ENCODE measurements around the gene PKD2.

PKD2 gene

DNA sequence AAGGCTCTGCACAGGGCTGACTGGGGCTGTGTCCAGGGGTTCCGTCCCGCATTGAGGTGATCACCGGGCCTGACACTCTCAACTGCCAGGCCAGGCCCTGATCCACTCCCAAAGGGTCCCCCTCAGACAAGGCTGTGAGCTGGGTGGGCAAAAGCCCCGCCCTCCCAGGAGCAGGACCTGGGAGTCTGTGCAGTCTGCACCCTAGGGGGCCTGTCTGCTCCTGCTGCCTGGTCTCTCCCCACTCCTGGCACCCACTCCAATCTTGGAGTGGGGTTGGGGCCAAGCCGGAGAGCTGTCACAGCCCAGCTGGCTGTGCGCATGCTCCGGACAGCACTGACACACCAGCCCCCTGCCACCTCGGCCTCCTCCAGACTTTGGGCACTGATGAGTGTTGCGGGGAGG is 41.3 kb upstream of the PKD2 start:
- H2BK15ac ChIP-seq (ENCODE audit: low read depth, poor library complexity, severe bottlenecking) = no peak overlapping the region
- peak overlapping the region in 1 of 2 experiments; percentile 70 for H2BK12ac ChIP-seq (ENCODE audit: low read length in 2 of 2)
- no peak overlapping the region for H3K4me2 ChIP-seq (ENCODE audit: low read length, poor library complexity, severe bottlenecking)
- no peak for DNase-seq
- H2BK5ac ChIP-seq (ENCODE audit: low read depth, low read length, poor library complexity, severe bottlenecking) = no peak overlapping the region
- no peak overlapping the region for H2AFZ ChIP-seq (ENCODE audit: low read depth, low read length)
- 96% methylated on average over 9 of the region's 9 CpGs for WGBS
- H3K27ac ChIP-seq (ENCODE audit: low read length, poor library complexity, severe bottlenecking) = no peak overlapping the region
- no peaks in the 10 kb centered on the region for H3K9me3 ChIP-seq (ENCODE audit: control insufficient read depth, low read length)
- H4K8ac ChIP-seq (ENCODE audit: low read length) = no peak overlapping the region
- no peak overlapping the region for H3K4ac ChIP-seq (ENCODE audit: low read depth in 1 of 2, low read length in 2 of 2)
- H2AK5ac ChIP-seq (ENCODE audit: low read length, severe bottlenecking) = no peak overlapping the region
- no peak overlapping the region for H2BK120ac ChIP-seq (ENCODE audit: low read depth, low read length)
- peak overlapping the region; percentile 19 for H4K91ac ChIP-seq (ENCODE audit: low read length)
- no peak overlapping the region for H3K23ac ChIP-seq (ENCODE audit: low read length in 2 of 2)
- H3K4me3 ChIP-seq (ENCODE audit: insufficient read depth in 1 of 2, low read depth in 1 of 2, low read length in 2 of 2) = no peak overlapping the region
- peaks cover 5% of the 10 kb centered on the region for H3K4me1 ChIP-seq (ENCODE audit: control insufficient read depth, insufficient read depth, low read depth, low read length)
- no peak overlapping the region for H3K9ac ChIP-seq (ENCODE audit: low read length)
- H3K79me1 ChIP-seq (replicated peaks; ENCODE audit: low read length, poor library complexity, severe bottlenecking) = no peaks in the 10 kb centered on the region
- no peak overlapping the region for H3K18ac ChIP-seq (ENCODE audit: low read depth in 1 of 2, low read length in 2 of 2)
- H3K27me3 ChIP-seq (ENCODE audit: control insufficient read depth in 1 of 2, insufficient read depth in 1 of 2, low read length in 2 of 2) = no peaks in the 10 kb centered on the region
- H3K14ac ChIP-seq (ENCODE audit: low read length in 2 of 2) = no peak overlapping the region
- H3K36me3 ChIP-seq (ENCODE audit: control insufficient read depth in 1 of 2, insufficient read depth in 2 of 2, low read depth in 1 of 2, low read length in 2 of 2) = no peaks in the 10 kb centered on the region

DNA sequence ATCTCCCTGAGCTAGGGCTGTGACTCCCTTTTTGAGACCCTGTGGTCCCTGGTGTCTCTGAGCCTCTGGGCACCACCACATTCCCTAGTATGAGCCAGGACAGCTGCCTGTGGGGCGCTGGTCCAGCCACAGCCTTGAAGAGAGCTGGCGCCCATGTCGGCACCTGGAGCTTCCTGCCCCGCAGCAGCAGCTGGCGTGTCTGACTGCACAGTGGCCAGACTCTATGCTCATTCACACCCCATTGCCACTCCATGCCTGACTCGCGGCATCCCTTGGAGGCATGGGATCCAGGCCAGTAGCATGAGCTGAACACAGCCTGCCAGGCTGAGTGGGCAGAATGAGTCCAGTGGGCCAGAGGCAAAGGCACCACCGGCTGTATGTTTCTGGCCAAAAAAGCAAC is 40.2 kb upstream of the PKD2 start:
- 95% methylated on average over 7 of the region's 8 CpGs for WGBS
- no peaks in the 10 kb centered on the region for H3K9me3 ChIP-seq (ENCODE audit: control insufficient read depth, low read length)
- H3K4me1 ChIP-seq (ENCODE audit: control insufficient read depth, insufficient read depth, low read depth, low read length) = peaks cover 5% of the 10 kb centered on the region
- no peak overlapping the region for H3K4me3 ChIP-seq (ENCODE audit: insufficient read depth in 1 of 2, low read depth in 1 of 2, low read length in 2 of 2)
- no peak overlapping the region for H4K91ac ChIP-seq (ENCODE audit: low read length)
- no peak overlapping the region for H2BK15ac ChIP-seq (ENCODE audit: low read depth, poor library complexity, severe bottlenecking)
- H2AK5ac ChIP-seq (ENCODE audit: low read length, severe bottlenecking) = no peak overlapping the region
- H3K9ac ChIP-seq (ENCODE audit: low read length) = no peak overlapping the region
- H3K36me3 ChIP-seq (ENCODE audit: control insufficient read depth in 1 of 2, insufficient read depth in 2 of 2, low read depth in 1 of 2, low read length in 2 of 2) = no peaks in the 10 kb centered on the region
- no peak overlapping the region for H3K18ac ChIP-seq (ENCODE audit: low read depth in 1 of 2, low read length in 2 of 2)
- H2BK12ac ChIP-seq (ENCODE audit: low read length in 2 of 2) = peak overlapping the region in 1 of 2 experiments; percentile 68
- H2BK5ac ChIP-seq (ENCODE audit: low read depth, low read length, poor library complexity, severe bottlenecking) = no peak overlapping the region
- H3K79me1 ChIP-seq (replicated peaks; ENCODE audit: low read length, poor library complexity, severe bottlenecking) = no peaks in the 10 kb centered on the region
- H3K23ac ChIP-seq (ENCODE audit: low read length in 2 of 2) = no peak overlapping the region
- no peak overlapping the region for H2AFZ ChIP-seq (ENCODE audit: low read depth, low read length)
- H4K8ac ChIP-seq (ENCODE audit: low read length) = peak overlapping the region; percentile 42
- DNase-seq = no peak
- no peak overlapping the region for H2BK120ac ChIP-seq (ENCODE audit: low read depth, low read length)
- peak overlapping the region in 1 of 2 experiments; percentile 61 for H3K14ac ChIP-seq (ENCODE audit: low read length in 2 of 2)
- no peak overlapping the region for H3K27ac ChIP-seq (ENCODE audit: low read length, poor library complexity, severe bottlenecking)
- no peaks in the 10 kb centered on the region for H3K27me3 ChIP-seq (ENCODE audit: control insufficient read depth in 1 of 2, insufficient read depth in 1 of 2, low read length in 2 of 2)
- H3K4ac ChIP-seq (ENCODE audit: low read depth in 1 of 2, low read length in 2 of 2) = no peak overlapping the region
- H3K4me2 ChIP-seq (ENCODE audit: low read length, poor library complexity, severe bottlenecking) = no peak overlapping the region

DNA sequence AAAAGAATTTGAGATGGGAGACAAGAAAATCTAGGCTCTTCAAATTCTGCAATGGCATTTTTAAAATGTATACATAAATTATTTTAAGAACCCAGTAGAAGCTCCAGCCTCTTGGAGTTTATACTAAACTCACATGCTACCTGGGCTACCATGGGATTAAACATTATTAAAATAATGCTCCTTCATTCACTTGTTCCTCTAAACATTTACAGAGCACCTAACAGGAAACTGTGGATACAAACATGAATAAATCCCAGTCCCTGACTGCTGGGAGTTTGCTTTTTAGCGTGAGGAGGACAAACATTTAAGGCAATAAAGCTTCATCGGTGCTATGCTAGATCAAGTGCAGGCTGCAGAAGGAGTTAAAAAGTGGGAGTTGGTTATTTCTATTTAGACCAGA is 37.3 kb upstream of the PKD2 start:
- Histone ChIP-seq H3K27ac (ENCODE audit: low read length, poor library complexity, severe bottlenecking) (no peak overlapping the region), H2BK12ac (ENCODE audit: low read length in 2 of 2) (no peak overlapping the region), H3K18ac (ENCODE audit: low read depth in 1 of 2, low read length in 2 of 2) (no peak overlapping the region), H3K79me1 (replicated peaks; ENCODE audit: low read length, poor library complexity, severe bottlenecking) (no peaks in the 10 kb centered on the region), H2BK5ac (ENCODE audit: low read depth, low read length, poor library complexity, severe bottlenecking) (no peak overlapping the region), H3K4me1 (ENCODE audit: control insufficient read depth, insufficient read depth, low read depth, low read length) (peaks cover 5% of the 10 kb centered on the region), H2BK120ac (ENCODE audit: low read depth, low read length) (no peak overlapping the region), H3K9ac (ENCODE audit: low read length) (no peak overlapping the region), H4K8ac (ENCODE audit: low read length) (no peak overlapping the region), H2AFZ (ENCODE audit: low read depth, low read length) (no peak overlapping the region), H3K14ac (ENCODE audit: low read length in 2 of 2) (no peak overlapping the region), H3K9me3 (ENCODE audit: control insufficient read depth, low read length) (no peaks in the 10 kb centered on the region), H3K4me2 (ENCODE audit: low read length, poor library complexity, severe bottlenecking) (no peak overlapping the region), H4K91ac (ENCODE audit: low read length) (no peak overlapping the region), H3K27me3 (ENCODE audit: control insufficient read depth in 1 of 2, insufficient read depth in 1 of 2, low read length in 2 of 2) (no peaks in the 10 kb centered on the region), H3K36me3 (ENCODE audit: control insufficient read depth in 1 of 2, insufficient read depth in 2 of 2, low read depth in 1 of 2, low read length in 2 of 2) (no peaks in the 10 kb centered on the region), H3K4me3 (ENCODE audit: insufficient read depth in 1 of 2, low read depth in 1 of 2, low read length in 2 of 2) (no peak overlapping the region), H3K4ac (ENCODE audit: low read depth in 1 of 2, low read length in 2 of 2) (no peak overlapping the region), H2AK5ac (ENCODE audit: low read length, severe bottlenecking) (no peak overlapping the region), H3K23ac (ENCODE audit: low read length in 2 of 2) (no peak overlapping the region), H2BK15ac (ENCODE audit: low read depth, poor library complexity, severe bottlenecking) (no peak overlapping the region)
- no peak for DNase-seq
- WGBS = 78% methylated on average over 2 of the region's 2 CpGs

DNA sequence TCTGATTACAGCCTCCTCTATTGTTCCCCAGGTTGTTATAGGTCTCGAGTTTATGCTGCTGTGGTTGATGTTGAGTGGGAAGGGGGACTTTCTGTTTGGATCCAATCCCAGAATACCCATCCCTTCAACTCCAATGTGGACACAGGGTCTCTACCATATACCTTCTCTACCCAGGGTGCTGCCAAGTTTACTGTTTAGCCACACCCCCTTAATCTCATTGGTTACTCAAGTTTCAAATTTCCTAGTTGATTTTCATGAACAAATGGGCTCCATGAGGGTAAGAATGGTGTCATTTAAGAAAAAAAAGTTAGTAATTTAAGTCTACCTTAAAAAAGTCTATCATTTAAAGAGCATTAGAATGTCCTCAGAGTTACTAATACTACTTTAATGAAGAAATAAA is 35.6 kb upstream of the PKD2 start:
- Histone ChIP-seq H3K18ac (ENCODE audit: low read depth in 1 of 2, low read length in 2 of 2) (peak overlapping the region in 1 of 2 experiments; percentile 5), H3K4me2 (ENCODE audit: low read length, poor library complexity, severe bottlenecking) (no peak overlapping the region), H3K27ac (ENCODE audit: low read length, poor library complexity, severe bottlenecking) (no peak overlapping the region), H3K4ac (ENCODE audit: low read depth in 1 of 2, low read length in 2 of 2) (no peak overlapping the region), H4K8ac (ENCODE audit: low read length) (no peak overlapping the region), H3K27me3 (ENCODE audit: control insufficient read depth in 1 of 2, insufficient read depth in 1 of 2, low read length in 2 of 2) (no peaks in the 10 kb centered on the region), H3K9ac (ENCODE audit: low read length) (no peak overlapping the region), H3K79me1 (replicated peaks; ENCODE audit: low read length, poor library complexity, severe bottlenecking) (no peaks in the 10 kb centered on the region), H3K14ac (ENCODE audit: low read length in 2 of 2) (no peak overlapping the region), H2BK15ac (ENCODE audit: low read depth, poor library complexity, severe bottlenecking) (no peak overlapping the region), H4K91ac (ENCODE audit: low read length) (no peak overlapping the region), H3K9me3 (ENCODE audit: control insufficient read depth, low read length) (no peaks in the 10 kb centered on the region), H2BK12ac (ENCODE audit: low read length in 2 of 2) (no peak overlapping the region), H3K4me3 (ENCODE audit: insufficient read depth in 1 of 2, low read depth in 1 of 2, low read length in 2 of 2) (no peak overlapping the region), H3K4me1 (ENCODE audit: control insufficient read depth, insufficient read depth, low read depth, low read length) (peaks cover 2% of the 10 kb centered on the region), H2BK5ac (ENCODE audit: low read depth, low read length, poor library complexity, severe bottlenecking) (no peak overlapping the region), H2AFZ (ENCODE audit: low read depth, low read length) (no peak overlapping the region), H2AK5ac (ENCODE audit: low read length, severe bottlenecking) (peak overlapping the region; percentile 71), H3K36me3 (ENCODE audit: control insufficient read depth in 1 of 2, insufficient read depth in 2 of 2, low read depth in 1 of 2, low read length in 2 of 2) (no peaks in the 10 kb centered on the region), H2BK120ac (ENCODE audit: low read depth, low read length) (no peak overlapping the region), H3K23ac (ENCODE audit: low read length in 2 of 2) (no peak overlapping the region)
- no CpG with 5 or more reads among the region's 1 CpG for WGBS
- DNase-seq = no peak

All from mesenchymal stem cell (in vitro differentiated cells and primary cell).